ENCODE data around the gene KRT222.

KRT222 gene

GRCh38 chr17:40616592-40616991 lies 48.4 kb downstream of the KRT222 start:
- intact Hi-C loops (cut with micrococcal nuclease): no loop called here
- Mint-ChIP-seq H3K27me3 (peaks cover 44% of the 10 kb centered on the region), H3K4me3 (no peak overlapping the region), H3K27ac (peak overlapping the region; percentile 32), H3K36me3 (ENCODE audit: low read depth) (no peaks in the 10 kb centered on the region), H3K9me3 (no peaks in the 10 kb centered on the region), H3K4me1 (ENCODE audit: low read depth) (peaks cover 42% of the 10 kb centered on the region)

GRCh38 chr17:40615841-40616476 lies 49.0 kb downstream of the KRT222 start:
- Mint-ChIP-seq H3K27me3 (peaks cover 43% of the 10 kb centered on the region), H3K4me3 (no peak overlapping the region), H3K4me1 (ENCODE audit: low read depth) (peaks cover 42% of the 10 kb centered on the region), H3K27ac (peak overlapping the region; percentile 38), H3K36me3 (ENCODE audit: low read depth) (no peaks in the 10 kb centered on the region), H3K9me3 (no peaks in the 10 kb centered on the region)
- intact Hi-C loops (cut with micrococcal nuclease): no loop called here

GRCh38 chr17:40615068-40615840 lies 49.7 kb downstream of the KRT222 start:
- Mint-ChIP-seq H3K36me3 (ENCODE audit: low read depth) (no peaks in the 10 kb centered on the region), H3K4me3 (no peak overlapping the region), H3K9me3 (no peaks in the 10 kb centered on the region), H3K27ac (peak overlapping the region; percentile 38), H3K27me3 (peaks cover 40% of the 10 kb centered on the region), H3K4me1 (ENCODE audit: low read depth) (peaks cover 40% of the 10 kb centered on the region)
- intact Hi-C loops (cut with micrococcal nuclease): no loop called here

- peaks cover 36% of the 10 kb centered on the region for H3K4me1 Mint-ChIP-seq (ENCODE audit: low read depth)
These were observed 50.4 kb downstream of the KRT222 start for GRCh38 chr17:40614431-40615067.

GRCh38 chr17:40613467-40614154 lies 51.4 kb downstream of the KRT222 start:
- H3K27me3 Mint-ChIP-seq: peaks cover 30% of the 10 kb centered on the region
- H3K4me1 Mint-ChIP-seq (ENCODE audit: low read depth): peaks cover 36% of the 10 kb centered on the region
- intact Hi-C loops (cut with micrococcal nuclease): no loop called here
- H3K4me3 Mint-ChIP-seq: no peak overlapping the region
- H3K36me3 Mint-ChIP-seq (ENCODE audit: low read depth): no peaks in the 10 kb centered on the region
- H3K9me3 Mint-ChIP-seq: no peaks in the 10 kb centered on the region
- no peak overlapping the region for H3K27ac Mint-ChIP-seq

More at GRCh38 chr17:40614431-40615067, 50.4 kb downstream of the KRT222 start:
- Mint-ChIP-seq H3K36me3 (ENCODE audit: low read depth) (no peaks in the 10 kb centered on the region), H3K4me3 (no peak overlapping the region), H3K27ac (peak overlapping the region; percentile 38), H3K27me3 (peaks cover 33% of the 10 kb centered on the region), H3K9me3 (no peaks in the 10 kb centered on the region)
- intact Hi-C loops (cut with micrococcal nuclease): no loop called here

- intact Hi-C loops (cut with micrococcal nuclease): no loop called here
- Mint-ChIP-seq H3K4me3 (no peak overlapping the region), H3K27me3 (peaks cover 30% of the 10 kb centered on the region), H3K4me1 (ENCODE audit: low read depth) (peaks cover 32% of the 10 kb centered on the region), H3K9me3 (no peaks in the 10 kb centered on the region), H3K27ac (no peak overlapping the region), H3K36me3 (ENCODE audit: low read depth) (no peaks in the 10 kb centered on the region)
These were observed 52.3 kb downstream of the KRT222 start for GRCh38 chr17:40612599-40613244.

GRCh38 chr17:40611840-40612474 lies 53.0 kb downstream of the KRT222 start:
- Mint-ChIP-seq H3K9me3 (no peaks in the 10 kb centered on the region), H3K36me3 (ENCODE audit: low read depth) (no peaks in the 10 kb centered on the region), H3K27me3 (peaks cover 30% of the 10 kb centered on the region), H3K4me1 (ENCODE audit: low read depth) (peaks cover 25% of the 10 kb centered on the region), H3K27ac (no peak overlapping the region), H3K4me3 (no peak overlapping the region)
- intact Hi-C loops (cut with micrococcal nuclease): no loop called here

GRCh38 chr17:40610359-40610758 lies 54.6 kb downstream of the KRT222 start:
- Mint-ChIP-seq H3K9me3 (no peaks in the 10 kb centered on the region), H3K4me3 (no peak overlapping the region), H3K27ac (no peak overlapping the region), H3K4me1 (ENCODE audit: low read depth) (peaks cover 9% of the 10 kb centered on the region), H3K36me3 (ENCODE audit: low read depth) (no peaks in the 10 kb centered on the region), H3K27me3 (peaks cover 26% of the 10 kb centered on the region)
- intact Hi-C loops (cut with micrococcal nuclease): no loop called here

GRCh38 chr17:40608061-40608581 lies 56.9 kb downstream of the KRT222 start:
- Mint-ChIP-seq H3K4me1 (ENCODE audit: low read depth) (no peaks in the 10 kb centered on the region), H3K27ac (no peak overlapping the region), H3K9me3 (no peaks in the 10 kb centered on the region), H3K36me3 (ENCODE audit: low read depth) (no peaks in the 10 kb centered on the region), H3K4me3 (no peak overlapping the region), H3K27me3 (peaks cover 18% of the 10 kb centered on the region)
- intact Hi-C loops (cut with micrococcal nuclease): no loop called here

- Mint-ChIP-seq H3K4me3 (no peak overlapping the region), H3K9me3 (no peaks in the 10 kb centered on the region), H3K27ac (no peak overlapping the region), H3K27me3 (peaks cover 17% of the 10 kb centered on the region), H3K4me1 (ENCODE audit: low read depth) (no peaks in the 10 kb centered on the region), H3K36me3 (ENCODE audit: low read depth) (no peaks in the 10 kb centered on the region)
- intact Hi-C loops (cut with micrococcal nuclease): no loop called here
These were observed 57.3 kb downstream of the KRT222 start for GRCh38 chr17:40607641-40608040.

- intact Hi-C loops (cut with micrococcal nuclease): no loop called here
- Mint-ChIP-seq H3K27me3 (peaks cover 14% of the 10 kb centered on the region), H3K36me3 (ENCODE audit: low read depth) (no peaks in the 10 kb centered on the region), H3K27ac (no peak overlapping the region), H3K9me3 (no peaks in the 10 kb centered on the region), H3K4me1 (ENCODE audit: low read depth) (no peaks in the 10 kb centered on the region), H3K4me3 (no peak overlapping the region)
These were observed 58.2 kb downstream of the KRT222 start for GRCh38 chr17:40606548-40607353.

GRCh38 chr17:40605306-40605705 lies 59.7 kb downstream of the KRT222 start:
- Mint-ChIP-seq H3K27ac (no peak overlapping the region), H3K9me3 (no peaks in the 10 kb centered on the region), H3K36me3 (ENCODE audit: low read depth) (no peaks in the 10 kb centered on the region), H3K4me3 (no peak overlapping the region), H3K4me1 (ENCODE audit: low read depth) (no peaks in the 10 kb centered on the region), H3K27me3 (peaks cover 11% of the 10 kb centered on the region)
- intact Hi-C loops (cut with micrococcal nuclease): no loop called here

All from dendritic cell treated with granulocyte-macrophage colony-stimulating factor and Interleukin-4, amounts not matched to agents 40 ng/mL and 50 ng/mL, for 4 days (primary cell).